Measurements from ENCODE around the gene RAC3. TPM values are rescaled to one million over a fixed set of nuclear protein-coding genes. Genes with fewer than 3 reads are reported as not detected.
A peak's percentile ranks its signal among the peaks of the same experiment; 100 is the strongest.

Gene RAC3
- total RNA-seq, 1 donor from 2014 or later, result 42.1 TPM

- DNase-seq (ENCODE audit: extremely low read depth, low read depth, low spot score), result no peak
These were observed 9.0 kb upstream of the RAC3 start, which contains the start of gene CENPX for GRCh38 chr17:82022310-82022980. Gene CENPX, minus strand, starts transcription at chr17:82022878. Its CDS starts 17 bp downstream, at chr17:82022861.

- peak; percentile 84 for DNase-seq (ENCODE audit: extremely low read depth, low read depth, low spot score)
These were observed 8.5 kb upstream of the RAC3 start, which contains the start of gene LRRC45 for GRCh38 chr17:82022981-82023446. Gene LRRC45, plus strand, starts transcription at chr17:82023305. Its CDS starts 339 bp downstream, at chr17:82023644.

- no peak for DNase-seq (ENCODE audit: extremely low read depth, low read depth, low spot score)
These were observed 7.8 kb upstream of the RAC3 start for GRCh38 chr17:82023447-82024241.

- DNase-seq (ENCODE audit: extremely low read depth, low read depth, low spot score), result no peak
These were observed 6.6 kb upstream of the RAC3 start for GRCh38 chr17:82024859-82025258.

GRCh38 chr17:82025401-82026107 lies 5.9 kb upstream of the RAC3 start:
- no peak for DNase-seq (ENCODE audit: extremely low read depth, low read depth, low spot score)

- no peak for DNase-seq (ENCODE audit: extremely low read depth, low read depth, low spot score)
These were observed 3.2 kb upstream of the RAC3 start for GRCh38 chr17:82028246-82028645.

GRCh38 chr17:82028966-82029365 lies 2.5 kb upstream of the RAC3 start:
- DNase-seq (ENCODE audit: extremely low read depth, low read depth, low spot score), result no peak

GRCh38 chr17:82029391-82029790 lies 2.1 kb upstream of the RAC3 start:
- DNase-seq (ENCODE audit: extremely low read depth, low read depth, low spot score), result no peak

GRCh38 chr17:82029990-82030469 lies 1.4 kb upstream of the RAC3 start:
- no peak for DNase-seq (ENCODE audit: extremely low read depth, low read depth, low spot score)

- DNase-seq (ENCODE audit: extremely low read depth, low read depth, low spot score), result no peak
These were observed 792 bp upstream of the RAC3 start for GRCh38 chr17:82030470-82031302.

GRCh38 chr17:82031885-82032627 lies 578 bp downstream of the RAC3 start:
- DNase-seq (ENCODE audit: extremely low read depth, low read depth, low spot score), result no peak

GRCh38 chr17:82033359-82034085 lies 2.0 kb downstream of the RAC3 start:
- DNase-seq (ENCODE audit: extremely low read depth, low read depth, low spot score), result no peak

GRCh38 chr17:82034371-82035011 lies 3.0 kb downstream of the RAC3 start:
- DNase-seq (ENCODE audit: extremely low read depth, low read depth, low spot score), result no peak

GRCh38 chr17:82035488-82035887 lies 4.0 kb downstream of the RAC3 start:
- no peak for DNase-seq (ENCODE audit: extremely low read depth, low read depth, low spot score)

- no peak for DNase-seq (ENCODE audit: extremely low read depth, low read depth, low spot score)
These were observed 4.6 kb downstream of the RAC3 start for GRCh38 chr17:82035956-82036633.

- DNase-seq (ENCODE audit: extremely low read depth, low read depth, low spot score), result no peak
These were observed 5.2 kb downstream of the RAC3 start for GRCh38 chr17:82036634-82037091.

GRCh38 chr17:82037092-82037888 lies 5.8 kb downstream of the RAC3 start, which contains the start of gene DCXR:
Gene DCXR, minus strand, starts transcription at chr17:82037697. Its CDS starts 15 bp downstream, at chr17:82037682.
- no peak for DNase-seq (ENCODE audit: extremely low read depth, low read depth, low spot score)
